H9 (cell line): Measurements from ENCODE around the gene RANGRF. TPM values are rescaled to one million over a fixed set of nuclear protein-coding genes. Genes with fewer than 3 reads are reported as not detected.

Experiments
- DNase-seq: peaks from one replicate; pipeline ENCODE4 v3.0.0-alpha.2; 2017
- H2AFZ ChIP-seq: one replicate; pipeline ENCODE4 v1.6.1; 2013; ENCODE audit warnings: mild to moderate bottlenecking, low read length, control low read depth, moderate library complexity
- H2AK5ac ChIP-seq: 2 replicates; pipeline ENCODE4 v1.6.1; 2013; ENCODE audit warnings: low read length, control low read depth, mixed read lengths; ENCODE audit not compliant: insufficient read length
- H2BK120ac ChIP-seq: one replicate; pipeline ENCODE4 v1.6.1; 2013; ENCODE audit warnings: low read depth, mild to moderate bottlenecking, low read length, control low read depth, inconsistent platforms; ENCODE audit not compliant: poor library complexity, severe bottlenecking
- H2BK12ac ChIP-seq: 2 replicates; pipeline ENCODE4 v1.6.1; 2013; ENCODE audit warnings: low read length, control low read depth, mixed read lengths, low read depth; ENCODE audit not compliant: insufficient read length
- H2BK15ac ChIP-seq: 2 replicates; pipeline ENCODE4 v1.6.1; 2013; ENCODE audit warnings: low read depth, low read length, control low read depth
- H2BK20ac ChIP-seq: one replicate; pipeline ENCODE4 v1.6.1; 2013; ENCODE audit warnings: low read depth, mild to moderate bottlenecking, low read length, control low read depth, inconsistent platforms; ENCODE audit not compliant: poor library complexity, severe bottlenecking
- H2BK5ac ChIP-seq: 2 replicates; pipeline ENCODE4 v1.6.1; 2013; ENCODE audit warnings: low read length, control low read depth, mixed read lengths; ENCODE audit not compliant: insufficient read length
- H3K14ac ChIP-seq: 2 replicates; pipeline ENCODE4 v1.6.1; 2013; ENCODE audit warnings: low read length, control low read depth; ENCODE audit not compliant: insufficient read depth
- H3K18ac ChIP-seq: 2 replicates; pipeline ENCODE4 v1.6.1; 2013; ENCODE audit warnings: low read depth, mild to moderate bottlenecking, mixed read lengths, low read length, control low read depth; ENCODE audit not compliant: insufficient read length
- H3K23ac ChIP-seq: 2 replicates; pipeline ENCODE4 v1.6.1; 2013; ENCODE audit warnings: low read length, control low read depth, mixed read lengths, low read depth; ENCODE audit not compliant: insufficient read length
- H3K23me2 ChIP-seq: 2 replicates; pipeline ENCODE4 v1.6.1; 2013; ENCODE audit warnings: low read depth, mild to moderate bottlenecking, mixed read lengths, low read length, control low read depth; ENCODE audit not compliant: insufficient read length, poor library complexity, severe bottlenecking
- H3K27ac ChIP-seq: 2 replicates; pipeline ENCODE4 v1.5.1; 2013; ENCODE audit warnings: low read length, control low read depth, mixed read lengths, low read depth; ENCODE audit not compliant: insufficient read length
- H3K27me3 ChIP-seq: 2 replicates; pipeline ENCODE4 v1.6.1; 2013; ENCODE audit warnings: low read length, control low read depth, inconsistent platforms; ENCODE audit not compliant: insufficient read depth
- H3K4ac ChIP-seq: 2 replicates; pipeline ENCODE4 v1.6.1; 2013; ENCODE audit warnings: low read depth, mild to moderate bottlenecking, control low read depth, inconsistent platforms, low read length, moderate library complexity
- H3K4me1 ChIP-seq: 2 replicates; pipeline ENCODE4 v1.6.1; 2013; ENCODE audit warnings: low read length, control low read depth, inconsistent platforms; ENCODE audit not compliant: insufficient read depth
- H3K4me2 ChIP-seq: 2 replicates; pipeline ENCODE4 v1.6.1; 2013; ENCODE audit warnings: low read length, control low read depth, mixed read lengths; ENCODE audit not compliant: insufficient read length, insufficient read depth
- H3K56ac ChIP-seq: 2 replicates; pipeline ENCODE4 v1.6.1; 2013; ENCODE audit warnings: low read depth, mild to moderate bottlenecking, mixed read lengths, low read length, control low read depth; ENCODE audit not compliant: insufficient read length
- H3K79me1 ChIP-seq: 2 replicates; pipeline ENCODE4 v1.6.1; 2013; ENCODE audit warnings: low read depth, mild to moderate bottlenecking, moderate library complexity, low read length, control low read depth, inconsistent platforms; ENCODE audit not compliant: insufficient read depth, poor library complexity, severe bottlenecking
- H3K79me2 ChIP-seq: 2 replicates; pipeline ENCODE4 v1.6.1; 2013; ENCODE audit warnings: low read length, control low read depth, inconsistent platforms; ENCODE audit not compliant: insufficient read depth
- H3K9ac ChIP-seq: 2 replicates; pipeline ENCODE4 v1.6.1; 2013; ENCODE audit warnings: low read length, control low read depth, mixed read lengths; ENCODE audit not compliant: insufficient read length; ENCODE audit errors: extremely low read depth
- H3K9me3 ChIP-seq: one replicate; pipeline ENCODE4 v1.6.1; 2013; ENCODE audit warnings: low read depth, low read length, inconsistent platforms; ENCODE audit not compliant: control insufficient read depth
- H3T11ph ChIP-seq: one replicate; pipeline ENCODE4 v1.6.1; 2013; ENCODE audit warnings: mild to moderate bottlenecking, low read length, control low read depth, inconsistent platforms
- H4K20me1 ChIP-seq: one replicate; pipeline ENCODE4 v1.6.1; 2013; ENCODE audit not compliant: control insufficient read depth, insufficient read length, insufficient read depth
- H4K5ac ChIP-seq: 2 replicates; pipeline ENCODE4 v1.6.1; 2013; ENCODE audit warnings: low read depth, mild to moderate bottlenecking, mixed read lengths, low read length, control low read depth; ENCODE audit not compliant: insufficient read length
- H4K8ac ChIP-seq: replicated peaks from 2 replicates; pipeline ENCODE4 v1.6.1; 2013; ENCODE audit warnings: low read length, control low read depth, mixed read lengths, low read depth; ENCODE audit not compliant: insufficient read length
- H4K91ac ChIP-seq: 2 replicates; pipeline ENCODE4 v1.6.1; 2013; ENCODE audit warnings: low read depth, mild to moderate bottlenecking, moderate library complexity, mixed read lengths, low read length, control low read depth; ENCODE audit not compliant: insufficient read length
- H3K27ac Mint-ChIP-seq, 3 experiments: 2 replicates in 2 of 3; 3 replicates in 1 of 3; pipeline ENCODE4 v1.8.0; 2020 to 2021; ENCODE audit warnings: mixed read lengths in 3 of 3, mild to moderate bottlenecking in 1 of 3, moderate library complexity in 1 of 3
- H3K27me3 Mint-ChIP-seq: 2 replicates; pipeline ENCODE4 v1.8.0; 2021; ENCODE audit warnings: low read depth, mild to moderate bottlenecking, moderate library complexity, mixed read lengths
- H3K36me3 Mint-ChIP-seq, 3 experiments: 2 replicates in 2 of 3; 3 replicates in 1 of 3; pipeline ENCODE4 v1.8.0; 2020 to 2021; ENCODE audit warnings: low read depth in 3 of 3, mixed read lengths in 3 of 3; ENCODE audit not compliant: insufficient read depth in 1 of 3
- H3K4me1 Mint-ChIP-seq, 2 experiments: 2 replicates each; pipeline ENCODE4 v1.8.0; 2020; ENCODE audit warnings: mixed read lengths in 2 of 2
- H3K4me3 Mint-ChIP-seq, 2 experiments: 2 replicates in 1 of 2; 3 replicates in 1 of 2; pipeline ENCODE4 v1.8.0; 2020 to 2021; ENCODE audit warnings: mild to moderate bottlenecking in 2 of 2, mixed read lengths in 2 of 2, moderate library complexity in 1 of 2
- H3K9me3 Mint-ChIP-seq, 2 experiments: 2 replicates in 1 of 2; 3 replicates in 1 of 2; pipeline ENCODE4 v1.8.0; 2020; ENCODE audit warnings: mild to moderate bottlenecking in 2 of 2, mixed read lengths in 2 of 2, moderate library complexity in 1 of 2
- WGBS: extraction: QIAGEN DNeasy Blood & Tissue Kit; methylation state at CpG from one replicate; pipeline ENCODE4 v1.1.7; 2013; ENCODE audit warnings: missing lambda C conversion rate, low lambda C conversion rate, mixed read lengths; ENCODE audit not compliant: insufficient read length; ENCODE audit errors: extremely low coverage; 5-methylcytosine and 5-hydroxymethylcytosine counted together
- total RNA-seq: library from RNA; stranded (reverse); gene quantifications from 2 replicates; pipeline ENCODE4 v1.2.1, GENCODE V29; 2021
- TF ChIP-seq, protein P1 (sequence below): fragments of 200-600 bp; sonication (generic); conservative IDR thresholded peaks from 3 replicates; pipeline ENCODE4 v1.8.0; 2021; ENCODE audit warnings: antibody characterized with exemption, mild to moderate bottlenecking

RANGRF gene
- total RNA-seq, 1 experiment from 2014 or later, result 36.9 TPM

DNA sequence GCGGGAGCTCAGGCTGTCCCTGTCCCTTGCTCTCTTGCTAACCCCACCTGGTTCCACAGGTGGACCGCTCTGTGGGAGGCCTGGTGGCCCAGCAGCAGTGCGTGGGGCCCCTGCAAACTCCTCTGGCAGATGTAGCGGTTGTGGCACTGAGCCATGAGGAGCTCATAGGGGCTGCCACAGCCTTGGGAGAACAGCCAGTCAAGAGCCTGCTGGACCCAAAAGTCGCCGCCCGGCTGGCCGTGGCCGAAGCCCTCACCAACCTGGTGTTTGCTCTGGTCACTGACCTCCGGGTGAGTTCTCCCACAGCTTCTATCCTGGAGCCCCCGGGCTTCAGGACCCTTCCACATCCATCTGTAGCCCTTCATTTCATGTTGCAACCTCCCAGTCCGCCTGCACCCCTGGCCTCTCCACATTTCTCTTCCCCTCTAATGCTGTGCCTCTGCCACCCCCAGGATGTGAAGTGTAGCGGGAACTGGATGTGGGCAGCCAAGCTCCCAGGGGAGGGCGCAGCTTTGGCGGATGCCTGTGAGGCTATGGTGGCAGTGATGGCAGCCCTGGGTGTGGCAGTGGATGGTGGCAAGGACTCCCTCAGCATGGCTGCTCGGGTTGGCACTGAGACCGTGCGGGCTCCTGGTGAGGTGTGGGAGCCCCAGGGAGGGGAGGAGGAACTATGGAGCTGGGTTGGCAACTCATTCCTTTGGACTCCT lies 23.5 kb upstream of the RANGRF start:
- H3K9me3 Mint-ChIP-seq, result no peaks in the 10 kb centered on the region; a peak in 1 of 5 replicates
- WGBS, result no CpG with 5 or more reads among the region's 18 CpGs
- no peak overlapping the region for H3K56ac ChIP-seq
- no peak overlapping the region for H2BK20ac ChIP-seq
- no peak overlapping the region for H3K27ac ChIP-seq
- H3K4me2 ChIP-seq, result no peak overlapping the region
- H3K4ac ChIP-seq, result no peak overlapping the region
- H3K27ac Mint-ChIP-seq, result no peak overlapping the region
- no peak overlapping the region for H2BK5ac ChIP-seq
- no peaks in the 10 kb centered on the region for H3K79me1 ChIP-seq
- no peaks in the 10 kb centered on the region for H3K79me2 ChIP-seq
- H3K27me3 ChIP-seq, result no peaks in the 10 kb centered on the region
- no peak overlapping the region for H3T11ph ChIP-seq
- no peak for DNase-seq
- no peak overlapping the region for H3K9ac ChIP-seq
- H3K4me1 ChIP-seq, result no peaks in the 10 kb centered on the region
- no peak overlapping the region for H2AFZ ChIP-seq
- H3K9me3 ChIP-seq, result no peaks in the 10 kb centered on the region
- no peak overlapping the region for H2BK120ac ChIP-seq
- no peak overlapping the region for H4K5ac ChIP-seq
- H3K18ac ChIP-seq, result no peak overlapping the region
- H4K20me1 ChIP-seq, result no peaks in the 10 kb centered on the region
- no peaks in the 10 kb centered on the region for H3K4me1 Mint-ChIP-seq
- H2BK12ac ChIP-seq, result no peak overlapping the region
- no peak overlapping the region for H3K4me3 Mint-ChIP-seq
- no peak overlapping the region for H3K23ac ChIP-seq
- H3K27me3 Mint-ChIP-seq, result no peaks in the 10 kb centered on the region
- H3K14ac ChIP-seq, result no peak overlapping the region
- no peak overlapping the region for H2BK15ac ChIP-seq
- no peak overlapping the region for H4K8ac ChIP-seq
- H3K36me3 Mint-ChIP-seq, result peaks cover 60 to 95% (median 90%) of the 10 kb centered on the region in 3 experiments
- no peaks in the 10 kb centered on the region for H3K23me2 ChIP-seq
- TF ChIP-seq, protein P1, sequence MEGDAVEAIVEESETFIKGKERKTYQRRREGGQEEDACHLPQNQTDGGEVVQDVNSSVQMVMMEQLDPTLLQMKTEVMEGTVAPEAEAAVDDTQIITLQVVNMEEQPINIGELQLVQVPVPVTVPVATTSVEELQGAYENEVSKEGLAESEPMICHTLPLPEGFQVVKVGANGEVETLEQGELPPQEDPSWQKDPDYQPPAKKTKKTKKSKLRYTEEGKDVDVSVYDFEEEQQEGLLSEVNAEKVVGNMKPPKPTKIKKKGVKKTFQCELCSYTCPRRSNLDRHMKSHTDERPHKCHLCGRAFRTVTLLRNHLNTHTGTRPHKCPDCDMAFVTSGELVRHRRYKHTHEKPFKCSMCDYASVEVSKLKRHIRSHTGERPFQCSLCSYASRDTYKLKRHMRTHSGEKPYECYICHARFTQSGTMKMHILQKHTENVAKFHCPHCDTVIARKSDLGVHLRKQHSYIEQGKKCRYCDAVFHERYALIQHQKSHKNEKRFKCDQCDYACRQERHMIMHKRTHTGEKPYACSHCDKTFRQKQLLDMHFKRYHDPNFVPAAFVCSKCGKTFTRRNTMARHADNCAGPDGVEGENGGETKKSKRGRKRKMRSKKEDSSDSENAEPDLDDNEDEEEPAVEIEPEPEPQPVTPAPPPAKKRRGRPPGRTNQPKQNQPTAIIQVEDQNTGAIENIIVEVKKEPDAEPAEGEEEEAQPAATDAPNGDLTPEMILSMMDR, result no peak
- no peak overlapping the region for H2AK5ac ChIP-seq
- H4K91ac ChIP-seq, result no peak overlapping the region
